ENCODE data around the gene DEXI. TPM values are rescaled to one million over a fixed set of nuclear protein-coding genes. Genes with fewer than 3 reads are reported as not detected.

Gene DEXI
- 10 to 100 TPM; 36.2 to 76.4 (median 56.0) TPM for total RNA-seq

DNA sequence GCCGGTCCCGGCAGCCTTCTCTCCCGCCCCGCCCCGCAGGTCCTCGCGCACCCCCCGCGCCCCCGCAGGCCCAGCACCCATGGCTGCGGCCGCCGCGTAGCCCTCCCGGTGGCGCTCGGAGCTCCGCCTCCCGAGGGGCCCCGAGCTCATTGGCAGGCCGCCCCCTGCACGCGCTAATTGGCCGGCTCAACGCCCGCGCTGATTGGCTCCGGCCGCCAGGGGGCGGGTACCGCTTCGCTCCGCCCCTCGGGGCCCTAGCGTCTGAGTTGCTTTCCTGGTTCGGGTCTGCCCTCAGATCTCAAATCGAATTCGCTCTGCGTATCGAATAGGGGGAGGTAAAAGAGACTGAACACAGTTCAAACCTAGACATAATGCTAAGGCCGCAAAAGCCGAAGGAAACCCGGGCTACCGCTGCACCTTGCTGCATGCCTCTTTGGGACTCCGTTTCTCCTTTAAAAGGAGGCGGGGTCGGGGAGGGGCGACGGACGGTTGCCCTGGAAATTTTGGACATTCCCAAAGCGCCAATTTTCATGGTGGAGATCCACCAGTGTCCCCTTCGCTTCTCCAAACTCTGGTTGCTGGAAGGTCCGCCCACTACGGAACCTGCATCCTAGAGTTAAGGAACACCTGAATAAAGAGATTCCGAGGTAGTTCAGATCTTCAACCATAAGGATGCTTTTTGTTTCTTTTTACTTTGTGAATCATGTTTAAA, at the start of gene DEXI:
Gene DEXI (minus strand): TSS at position 117 of the 712 bp plus-strand sequence. CDS start 463 bp downstream, outside the sequence.
- Histone ChIP-seq H3K4me3 (peak within 1 kb of the TSS; percentile 73 to 96 (median 91)), H3K27ac (peak within 1 kb of the TSS; percentile 87 to 89 (median 88)), H3K27me3 (no peaks in the 10 kb centered on the region), H3K4me1 (peaks cover 34 to 76% (median 64%) of the 10 kb centered on the region in 4 donors), H3K9me3 (no peaks in the 10 kb centered on the region), H3K36me3 (no peaks in the 10 kb centered on the region)
- in situ Hi-C loops (cut with MboI; ENCODE audit: low pct_ligation_motif_present in 1 of 4, low pct_unique_long_range_greater_than_20kb in 1 of 4, low sequenced_read_pairs in 3 of 4) (no loop called here), intact Hi-C loops (cut with DNase I; ENCODE audit: low total_unique reads) (no loop called here)
- TF ChIP-seq, protein P1, sequence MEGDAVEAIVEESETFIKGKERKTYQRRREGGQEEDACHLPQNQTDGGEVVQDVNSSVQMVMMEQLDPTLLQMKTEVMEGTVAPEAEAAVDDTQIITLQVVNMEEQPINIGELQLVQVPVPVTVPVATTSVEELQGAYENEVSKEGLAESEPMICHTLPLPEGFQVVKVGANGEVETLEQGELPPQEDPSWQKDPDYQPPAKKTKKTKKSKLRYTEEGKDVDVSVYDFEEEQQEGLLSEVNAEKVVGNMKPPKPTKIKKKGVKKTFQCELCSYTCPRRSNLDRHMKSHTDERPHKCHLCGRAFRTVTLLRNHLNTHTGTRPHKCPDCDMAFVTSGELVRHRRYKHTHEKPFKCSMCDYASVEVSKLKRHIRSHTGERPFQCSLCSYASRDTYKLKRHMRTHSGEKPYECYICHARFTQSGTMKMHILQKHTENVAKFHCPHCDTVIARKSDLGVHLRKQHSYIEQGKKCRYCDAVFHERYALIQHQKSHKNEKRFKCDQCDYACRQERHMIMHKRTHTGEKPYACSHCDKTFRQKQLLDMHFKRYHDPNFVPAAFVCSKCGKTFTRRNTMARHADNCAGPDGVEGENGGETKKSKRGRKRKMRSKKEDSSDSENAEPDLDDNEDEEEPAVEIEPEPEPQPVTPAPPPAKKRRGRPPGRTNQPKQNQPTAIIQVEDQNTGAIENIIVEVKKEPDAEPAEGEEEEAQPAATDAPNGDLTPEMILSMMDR (IDR thresholded peaks at IDR 0.05) = peak; percentile 20 to 34 (median 30)
- TF ChIP-seq POLR2AphosphoS5 (IDR thresholded peaks at IDR 0.05) (peak; percentile 92 to 96 (median 94)), EP300 (IDR thresholded peaks at IDR 0.05; ENCODE audit: low read depth) (no peak), POLR2A (IDR thresholded peaks at IDR 0.05) (peak; percentile 65)
- DNase-seq = peak; percentile 96
- WGBS, 2 donors (ENCODE audit: low coverage in 1 of 2) = 5 to 36% methylated on average over 4 to 39 of the region's 55 CpGs

DNA sequence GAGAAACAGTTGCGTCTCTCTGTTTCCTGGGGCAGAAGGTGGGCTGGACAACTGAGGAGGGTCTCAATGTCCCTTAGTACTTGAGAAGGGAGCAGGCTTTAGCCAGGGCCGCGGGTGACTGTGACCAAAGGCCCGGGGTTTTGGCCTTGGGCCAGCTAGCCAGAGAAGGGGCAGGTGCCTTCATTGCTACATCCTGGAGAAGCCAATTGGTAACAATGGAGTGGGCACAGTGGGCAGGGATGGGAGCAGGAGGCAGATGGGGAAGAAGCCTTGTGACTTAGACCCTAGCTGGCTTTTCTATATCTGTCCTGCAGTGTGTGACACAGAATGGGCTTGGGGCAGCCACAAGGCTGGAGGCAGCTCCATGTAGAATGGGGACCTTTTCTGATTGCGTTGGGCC, 48.1 kb upstream of the DEXI start:
- H3K4me3 ChIP-seq = no peak overlapping the region
- peaks cover 0 to 6% (median 0%) of the 10 kb centered on the region in 4 donors for H3K36me3 ChIP-seq
- H3K27me3 ChIP-seq = no peaks in the 10 kb centered on the region
- no peak for TF ChIP-seq EP300 (IDR thresholded peaks at IDR 0.05; ENCODE audit: low read depth)
- no peak for TF ChIP-seq POLR2AphosphoS5 (IDR thresholded peaks at IDR 0.05)
- TF ChIP-seq, protein P1 (IDR thresholded peaks at IDR 0.05) = no peak
- no peak for TF ChIP-seq POLR2A (IDR thresholded peaks at IDR 0.05)
- WGBS, 2 donors (ENCODE audit: low coverage in 1 of 2) = 91% methylated on average over 5 of the region's 5 CpGs; no CpG with 5 or more reads in 1 of the 2 donors
- H3K27ac ChIP-seq = no peak overlapping the region
- intact Hi-C loops (cut with DNase I; ENCODE audit: low total_unique reads) (no loop called here), in situ Hi-C loops (cut with MboI; ENCODE audit: low pct_ligation_motif_present in 1 of 4, low pct_unique_long_range_greater_than_20kb in 1 of 4, low sequenced_read_pairs in 3 of 4) (no loop called here)
- DNase-seq = no peak
- peaks cover 0 to 4% (median 2%) of the 10 kb centered on the region in 4 donors for H3K4me1 ChIP-seq
- H3K9me3 ChIP-seq = no peaks in the 10 kb centered on the region

DNA sequence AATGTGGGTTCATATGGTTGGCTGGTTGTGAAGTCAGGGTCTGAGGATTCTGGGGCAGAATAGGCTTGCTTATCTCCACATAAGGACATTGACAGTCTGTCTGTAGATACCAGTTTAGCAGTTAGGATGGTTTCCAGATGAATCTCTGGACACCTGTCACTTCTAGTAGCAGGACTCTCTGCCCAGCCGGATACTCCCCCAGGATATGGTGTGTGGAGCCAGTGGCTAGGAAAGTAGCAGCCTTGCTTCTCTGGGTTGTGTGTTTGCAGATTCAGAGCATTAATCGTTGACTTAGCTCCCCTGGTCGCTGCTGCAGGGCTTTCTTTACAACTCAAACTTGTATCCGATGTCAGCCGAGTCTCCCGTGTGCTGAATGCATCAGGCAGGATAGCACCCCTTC, 47.3 kb upstream of the DEXI start:
- Histone ChIP-seq H3K27ac (no peak overlapping the region), H3K4me1 (peaks cover 0 to 4% (median 2%) of the 10 kb centered on the region in 4 donors), H3K4me3 (no peak overlapping the region), H3K27me3 (no peaks in the 10 kb centered on the region), H3K36me3 (peaks cover 0 to 6% (median 0%) of the 10 kb centered on the region in 4 donors), H3K9me3 (no peaks in the 10 kb centered on the region)
- WGBS, 2 donors (ENCODE audit: low coverage in 1 of 2) = 91 to 97% methylated on average over 4 to 6 of the region's 6 CpGs
- DNase-seq = no peak
- TF ChIP-seq POLR2A (IDR thresholded peaks at IDR 0.05) (no peak), EP300 (IDR thresholded peaks at IDR 0.05; ENCODE audit: low read depth) (no peak), POLR2AphosphoS5 (IDR thresholded peaks at IDR 0.05) (no peak)
- TF ChIP-seq, protein P1 (IDR thresholded peaks at IDR 0.05) = no peak
- intact Hi-C loops (cut with DNase I; ENCODE audit: low total_unique reads) = no loop called here
- in situ Hi-C loops (cut with MboI; ENCODE audit: low pct_ligation_motif_present in 1 of 4, low pct_unique_long_range_greater_than_20kb in 1 of 4, low sequenced_read_pairs in 3 of 4) = no loop called here

DNA sequence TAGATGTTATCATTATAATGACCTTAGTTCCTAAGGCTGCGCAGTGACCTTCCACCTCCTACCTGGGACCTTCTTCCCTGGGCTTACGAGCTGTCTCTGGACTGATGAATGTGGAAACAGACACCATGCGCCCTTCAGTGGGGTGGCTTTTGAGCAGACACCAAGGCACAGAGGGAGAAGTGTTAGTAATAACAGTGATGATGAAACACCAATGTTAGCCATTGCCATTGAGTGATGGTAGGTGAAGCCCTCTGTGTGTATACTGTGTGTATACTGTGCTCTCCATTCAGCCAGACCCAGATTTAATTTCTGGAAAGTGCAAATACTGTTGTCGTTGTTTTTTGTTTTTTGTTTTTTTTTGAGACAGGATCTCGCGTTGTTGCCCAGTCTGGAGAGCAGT, 46.6 kb upstream of the DEXI start:
- intact Hi-C loops (cut with DNase I; ENCODE audit: low total_unique reads) = no loop called here
- H3K9me3 ChIP-seq = no peaks in the 10 kb centered on the region
- in situ Hi-C loops (cut with MboI; ENCODE audit: low pct_ligation_motif_present in 1 of 4, low pct_unique_long_range_greater_than_20kb in 1 of 4, low sequenced_read_pairs in 3 of 4) = no loop called here
- TF ChIP-seq POLR2A (IDR thresholded peaks at IDR 0.05) = no peak
- TF ChIP-seq, protein P1 (IDR thresholded peaks at IDR 0.05) = no peak
- no peak for TF ChIP-seq EP300 (IDR thresholded peaks at IDR 0.05; ENCODE audit: low read depth)
- no peak for TF ChIP-seq POLR2AphosphoS5 (IDR thresholded peaks at IDR 0.05)
- DNase-seq = no peak
- H3K4me1 ChIP-seq = peaks cover 0 to 4% (median 2%) of the 10 kb centered on the region in 4 donors
- no peak overlapping the region for H3K4me3 ChIP-seq
- H3K27me3 ChIP-seq = no peaks in the 10 kb centered on the region
- H3K27ac ChIP-seq = no peak overlapping the region
- H3K36me3 ChIP-seq = peaks cover 0 to under 1% (median 0%) of the 10 kb centered on the region in 4 donors
- 68% methylated on average over 6 of the region's 6 CpGs; no CpG with 5 or more reads in 1 of the 2 donors for WGBS, 2 donors (ENCODE audit: low coverage in 1 of 2)
